GM18502 (cell line): ENCODE data around the gene LCP1.
"Not testable (repeated sequence)": the region's sequence is repeated elsewhere in the genome, so short reads cannot be mapped to it uniquely, and the experiment has no call there.

Experiments
- ATAC-seq: cut with Tn5 transposase; IDR thresholded peaks from one replicate; pipeline ENCODE4 v1.9.1; 2021; ENCODE audit warnings: mild to moderate bottlenecking; ENCODE audit not compliant: unreplicated experiment, poor library complexity

Gene LCP1

GRCh38 chr13:46181840-46182490 lies at the start of gene LCP1:
Gene LCP1, minus strand, starts transcription at chr13:46182177. Its CDS starts 22,515 bp downstream, at chr13:46159662.
- ATAC-seq, result peak; percentile 69

DNA sequence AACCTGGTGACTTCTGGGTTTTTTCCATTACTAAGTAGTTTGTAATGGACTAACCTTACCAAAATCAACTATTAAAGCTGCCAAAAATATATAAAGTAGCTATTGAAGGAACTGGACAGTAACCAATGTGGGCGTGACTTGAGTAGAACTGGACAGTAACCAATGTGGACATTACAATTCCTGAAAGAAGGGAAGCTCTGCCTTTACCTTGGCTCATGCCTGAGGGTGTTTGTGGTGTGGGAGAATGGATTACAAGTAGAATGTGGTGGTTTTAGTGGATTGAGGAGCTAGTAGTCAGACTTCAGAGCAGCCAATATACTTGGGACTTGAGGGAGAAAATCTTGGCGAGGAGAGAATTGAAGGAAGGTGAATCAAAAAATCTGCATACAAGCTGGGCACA lies 47.3 kb upstream of the LCP1 start:
- no peak for ATAC-seq

DNA sequence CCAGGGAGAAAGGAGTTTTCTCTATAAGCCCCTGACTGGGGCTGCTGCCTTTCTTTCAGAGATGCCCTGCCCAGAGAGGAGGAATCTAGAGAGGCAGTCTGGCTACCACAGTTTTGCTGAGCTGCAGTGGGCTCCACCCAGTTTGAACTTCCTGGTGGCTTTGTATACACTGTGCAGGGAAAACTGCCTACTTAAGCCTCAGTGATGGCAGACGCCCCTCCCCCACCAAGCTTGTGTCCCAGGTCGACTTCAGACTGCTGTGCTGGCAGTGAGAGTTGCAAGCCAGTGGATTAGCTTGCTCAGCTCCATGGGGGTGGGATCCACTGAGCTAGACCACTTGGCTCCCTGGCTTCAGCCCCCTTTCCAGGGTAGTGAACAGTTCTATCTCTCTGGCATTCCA lies 38.3 kb upstream of the LCP1 start:
- ATAC-seq, result not testable (repeated sequence)

GRCh38 chr13:46214741-46215140 lies 32.8 kb upstream of the LCP1 start:
- not testable (repeated sequence) for ATAC-seq

DNA sequence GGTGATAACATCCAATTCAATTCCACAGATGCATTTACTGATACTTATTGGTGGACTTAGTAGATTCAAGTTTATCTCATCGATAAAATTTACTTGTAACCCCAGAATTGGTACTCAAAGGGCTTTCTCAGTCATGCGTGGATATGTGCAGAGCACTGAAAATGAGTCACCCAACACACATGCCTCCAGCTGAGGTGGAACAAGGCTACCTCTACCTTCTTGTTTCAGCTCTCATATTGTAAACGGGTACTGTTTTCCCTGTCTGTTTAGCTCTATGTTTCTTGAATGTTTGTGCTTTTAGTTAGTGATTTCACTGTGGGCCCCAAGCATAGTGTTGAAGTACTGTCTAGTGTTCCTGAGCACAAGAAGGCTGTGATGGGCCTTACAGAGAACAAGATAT lies 31.3 kb upstream of the LCP1 start:
- ATAC-seq, result no peak

- peak; percentile 97 for ATAC-seq
Measured at GRCh38 chr13:46211483-46212351, 29.7 kb upstream of the LCP1 start, which contains the start of gene LRRC63. Gene LRRC63, plus strand, starts transcription at chr13:46211928. Its CDS starts 1,107 bp downstream, at chr13:46213035.

DNA sequence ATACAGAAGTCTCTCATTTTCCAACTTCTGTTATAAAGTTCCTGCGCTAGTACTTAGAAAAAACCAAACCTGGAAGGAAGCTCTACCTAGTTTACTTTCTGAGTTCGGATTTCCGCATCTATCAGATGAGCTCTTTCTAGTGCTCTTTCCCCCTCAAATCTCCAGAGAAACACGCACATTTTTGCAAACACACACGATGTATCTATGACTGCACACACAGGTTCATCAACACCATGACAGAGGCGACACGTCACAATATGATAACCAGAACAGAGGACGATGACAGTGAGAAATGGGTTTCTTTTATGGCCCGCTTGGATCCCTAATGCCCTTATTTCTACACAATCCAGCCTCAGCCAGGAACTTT lies 29.1 kb upstream of the LCP1 start:
- ATAC-seq, result peak; percentile 42

- ATAC-seq, result no peak
Measured at GRCh38 chr13:46210362-46211083, 28.5 kb upstream of the LCP1 start.

- ATAC-seq, result no peak
Measured at GRCh38 chr13:46207828-46208227, 25.9 kb upstream of the LCP1 start.

DNA sequence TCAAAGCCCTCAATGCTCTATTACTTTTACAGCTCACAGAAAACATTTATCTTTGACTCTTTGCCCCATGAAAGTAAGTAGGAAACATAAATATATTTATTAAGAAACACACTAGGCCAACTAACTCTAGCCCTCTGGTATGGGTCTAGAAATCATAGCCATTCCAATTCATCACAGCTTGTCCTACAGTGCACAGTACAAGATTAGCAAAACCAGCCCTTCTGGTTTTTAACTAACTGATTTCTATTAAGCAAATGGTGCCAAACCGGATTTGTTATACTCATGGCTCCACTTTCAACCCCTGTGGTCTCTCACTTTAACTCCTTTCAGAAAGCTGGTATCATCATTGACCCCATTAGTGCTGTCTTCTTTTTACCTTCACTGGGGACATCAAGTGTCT lies 24.2 kb upstream of the LCP1 start:
- no peak for ATAC-seq

DNA sequence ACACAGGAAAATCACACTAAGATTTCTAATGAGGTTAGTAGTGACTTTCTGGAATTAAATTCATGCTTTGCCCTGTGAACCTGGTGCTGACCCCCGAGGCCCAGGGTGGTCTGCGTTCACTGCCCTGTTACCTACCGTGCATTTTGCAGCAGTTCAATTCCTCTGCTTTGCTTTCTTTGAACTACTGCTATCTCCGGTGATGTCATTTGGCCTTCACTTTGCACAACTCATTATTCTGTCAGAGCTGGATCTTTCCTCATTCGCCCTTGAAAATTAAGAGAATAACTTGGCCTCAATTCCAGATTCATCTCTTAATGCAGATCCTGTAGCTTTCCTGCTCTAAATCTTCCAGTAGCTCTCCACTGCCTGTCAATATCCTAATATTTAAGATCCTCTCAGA lies 21.0 kb upstream of the LCP1 start:
- ATAC-seq, result no peak

GRCh38 chr13:46202188-46202795 lies 20.3 kb upstream of the LCP1 start:
- ATAC-seq, result peak; percentile 53

DNA sequence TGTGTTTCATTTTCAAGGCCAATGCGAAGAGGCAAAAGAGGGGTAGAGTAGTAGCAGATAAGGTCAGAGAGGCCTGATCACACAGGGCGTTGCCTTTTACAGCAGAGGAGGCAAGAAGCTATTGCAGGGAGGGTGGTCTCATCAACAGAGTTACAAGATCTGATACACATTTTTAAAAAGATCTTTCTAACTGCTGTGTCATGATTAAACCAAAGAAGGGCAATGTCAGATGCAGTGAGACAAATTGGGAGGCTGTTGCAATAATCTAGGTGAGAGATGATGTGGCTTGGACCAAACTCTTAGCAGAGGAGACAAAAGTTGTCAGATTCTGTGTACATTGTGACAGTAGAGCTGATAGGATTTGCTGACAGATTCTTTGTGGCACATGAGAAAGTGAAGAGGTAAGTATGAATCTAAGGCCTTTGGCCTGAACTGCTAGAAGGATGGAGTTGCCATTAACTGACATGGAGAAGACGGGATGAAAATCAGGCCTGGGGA lies 16.8 kb upstream of the LCP1 start:
- ATAC-seq, result no peak

DNA sequence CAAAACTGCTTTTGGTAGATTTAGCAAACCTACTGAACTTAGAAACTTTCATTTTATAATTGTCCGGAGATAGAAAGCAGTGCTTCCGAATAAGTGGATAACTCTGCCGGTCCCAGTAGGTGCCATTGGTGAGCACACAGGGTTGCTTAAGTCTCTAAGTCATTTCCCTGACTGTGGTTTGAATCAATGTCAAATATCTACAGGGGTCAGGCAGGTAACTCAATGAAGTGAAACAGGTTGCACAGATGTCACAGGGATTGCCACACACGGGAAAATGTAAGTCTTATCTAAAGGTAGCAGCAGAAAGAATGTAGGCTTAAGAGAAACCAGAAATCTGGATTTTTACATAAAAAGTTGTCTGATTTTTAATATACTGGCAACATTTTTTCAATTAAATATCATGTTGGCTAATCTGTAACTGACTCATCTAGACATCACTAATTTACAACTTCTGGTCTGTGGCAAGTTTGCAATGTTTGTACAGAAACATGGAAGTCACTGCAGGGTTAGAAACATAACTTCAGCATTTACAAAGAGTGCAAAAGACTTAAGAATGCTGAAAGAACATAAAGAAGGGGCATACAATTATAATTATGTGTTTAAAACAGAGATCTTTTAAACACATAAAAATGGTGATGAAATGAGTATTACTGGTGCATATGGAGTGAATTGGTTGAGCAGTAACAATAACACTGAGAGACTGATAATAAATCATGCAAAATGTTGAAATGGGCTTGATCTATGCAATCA lies 15.5 kb upstream of the LCP1 start:
- ATAC-seq, result no peak

DNA sequence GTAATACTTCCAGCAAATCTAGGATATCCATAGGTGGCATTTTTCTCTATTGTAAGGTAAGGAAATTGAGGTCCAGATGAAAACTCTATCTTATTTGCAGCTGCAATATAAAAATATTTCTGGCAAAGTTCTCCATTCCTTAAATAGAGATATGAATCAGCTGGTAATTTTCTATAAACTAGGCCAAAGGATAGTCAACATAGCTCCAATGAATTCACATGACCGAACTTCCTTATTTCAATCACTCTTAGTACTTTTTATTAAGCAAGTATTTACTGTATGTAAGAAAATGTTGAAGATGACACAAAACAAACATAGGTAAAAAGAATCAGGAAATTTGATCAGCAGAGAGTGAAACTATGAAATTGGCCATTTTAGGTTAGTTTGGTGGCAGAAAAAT lies 13.0 kb upstream of the LCP1 start:
- no peak for ATAC-seq

- ATAC-seq, result no peak
Measured at GRCh38 chr13:46192412-46192811, 10.4 kb upstream of the LCP1 start.

- no peak for ATAC-seq
Measured at GRCh38 chr13:46185634-46186033, 3.7 kb upstream of the LCP1 start.

GRCh38 chr13:46184277-46184699 lies 2.3 kb upstream of the LCP1 start:
- ATAC-seq, result peak; percentile 52

DNA sequence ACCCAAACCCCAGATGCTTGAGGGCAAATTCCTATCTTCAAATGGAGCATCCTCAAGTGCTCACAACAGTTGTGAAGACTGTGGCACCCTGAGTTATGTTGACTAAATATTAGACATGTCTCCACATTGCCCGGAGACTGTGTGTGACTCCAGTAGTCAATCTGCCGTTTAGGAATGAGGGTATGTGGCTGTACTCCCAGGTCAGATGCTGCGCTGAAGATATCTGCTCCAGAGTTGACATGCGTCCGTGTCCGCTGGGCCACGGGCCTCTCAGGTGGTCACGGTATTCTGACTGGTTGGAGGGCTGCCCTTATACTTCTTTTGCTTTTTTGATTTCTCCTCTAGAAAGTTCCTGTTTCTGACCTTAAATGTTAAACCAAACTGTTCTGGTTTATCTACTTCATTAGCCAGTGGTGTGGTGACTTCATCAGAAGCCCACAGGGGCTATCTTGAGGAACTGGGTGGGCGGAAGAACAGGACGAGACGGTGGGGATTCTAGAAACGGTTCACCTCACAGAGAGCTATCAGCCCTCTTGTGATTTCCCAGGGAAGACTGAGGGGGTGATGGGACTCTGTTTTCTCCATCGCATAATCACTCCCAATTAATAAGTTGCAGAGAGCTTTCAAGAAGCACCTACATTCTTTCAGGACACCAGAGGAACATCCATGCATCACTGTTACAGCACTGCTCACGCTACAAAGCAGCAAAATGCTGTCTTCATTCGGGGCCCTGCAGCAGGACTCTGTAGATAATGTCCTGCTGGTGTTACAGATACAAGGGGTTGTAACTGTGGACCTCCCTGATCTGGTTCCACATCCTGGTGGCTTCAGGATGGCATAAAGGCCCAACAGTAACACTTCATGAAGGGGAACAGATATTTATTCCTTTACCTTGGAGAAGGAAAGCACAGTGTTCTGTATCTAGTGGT lies 1.3 kb upstream of the LCP1 start:
- ATAC-seq, result no peak
